MM.1S (cell line): ENCODE results near the gene LONRF2.

Experiments
- DNase-seq: peaks from one replicate; pipeline ENCODE4 v3.0.0-alpha.2; 2015
- H2AFZ ChIP-seq: fragments of 300-600 bp; sonication (generic); 2 replicates; pipeline ENCODE4 v1.6.0; 2016; ENCODE audit warnings: antibody characterized with exemption, low read length
- H3F3A ChIP-seq: fragments of 300-600 bp; sonication (generic); 2 replicates; pipeline ENCODE4 v1.6.1; 2016; ENCODE audit warnings: mild to moderate bottlenecking, antibody characterized with exemption, low read length, moderate library complexity, mixed read lengths; ENCODE audit not compliant: insufficient read depth
- H3K27ac ChIP-seq: fragments of 300-600 bp; sonication (generic); 2 replicates; pipeline ENCODE4 v1.5.1; 2016; ENCODE audit warnings: mild to moderate bottlenecking, low read length
- H3K27me3 ChIP-seq: fragments of 300-600 bp; sonication (generic); replicated peaks from 2 replicates; pipeline ENCODE4 v1.6.0; 2016; ENCODE audit warnings: low read length; ENCODE audit not compliant: insufficient read depth
- H3K36me3 ChIP-seq: fragments of 300-600 bp; sonication (generic); replicated peaks from 2 replicates; pipeline ENCODE4 v1.6.1; 2016; ENCODE audit warnings: mild to moderate bottlenecking, low read length, mixed read lengths; ENCODE audit not compliant: insufficient read depth
- H3K4me1 ChIP-seq: fragments of 300-600 bp; sonication (generic); 2 replicates; pipeline ENCODE4 v1.6.1; 2016; ENCODE audit warnings: low read length, mixed read lengths
- H3K4me2 ChIP-seq: fragments of 300-600 bp; sonication (generic); 2 replicates; pipeline ENCODE4 v1.6.0; 2016; ENCODE audit warnings: low read depth, low read length
- H3K4me3 ChIP-seq: fragments of 300-600 bp; sonication (generic); 2 replicates; pipeline ENCODE4 v1.5.1; 2016; ENCODE audit warnings: low read length, mixed read lengths
- H3K79me2 ChIP-seq: fragments of 300-600 bp; sonication (generic); 2 replicates; pipeline ENCODE4 v1.6.1; 2016; ENCODE audit warnings: mixed run types, low read length, mixed read lengths
- H3K9ac ChIP-seq: fragments of 300-600 bp; sonication (generic); 2 replicates; pipeline ENCODE4 v1.6.1; 2016; ENCODE audit warnings: low read length, mixed read lengths
- H3K9me2 ChIP-seq: fragments of 300-600 bp; sonication (generic); replicated peaks from 2 replicates; pipeline ENCODE4 v1.6.1; 2016; ENCODE audit warnings: mild to moderate bottlenecking, low read length, mixed read lengths; ENCODE audit not compliant: insufficient read depth
- H3K9me3 ChIP-seq: fragments of 300-600 bp; sonication (generic); replicated peaks from 2 replicates; pipeline ENCODE4 v1.6.1; 2016; ENCODE audit warnings: mild to moderate bottlenecking, low read length, mixed read lengths; ENCODE audit not compliant: insufficient read depth
- H4K20me1 ChIP-seq: fragments of 300-600 bp; sonication (generic); 2 replicates; pipeline ENCODE4 v1.6.1; 2016; ENCODE audit warnings: mild to moderate bottlenecking, low read length, moderate library complexity, mixed read lengths; ENCODE audit not compliant: insufficient read depth
- CTCF ChIP-seq: fragments of 300-600 bp; sonication (generic); IDR thresholded peaks from 2 replicates; pipeline ENCODE4 v1.5.1; 2016; ENCODE audit warnings: antibody characterized with exemption, low read length, mixed read lengths
- EZH2 ChIP-seq: fragments of 300-600 bp; sonication (generic); optimal IDR thresholded peaks from 2 replicates; pipeline ENCODE3; 2017; ENCODE audit warnings: low read depth, mild to moderate bottlenecking, antibody characterized with exemption, low read length, mixed read lengths
- EZH2phosphoT487 ChIP-seq: fragments of 300-600 bp; sonication (generic); IDR thresholded peaks from 2 replicates; pipeline ENCODE4 v1.6.1; 2018; ENCODE audit warnings: antibody characterized with exemption, low read length

The LONRF2 gene

DNA sequence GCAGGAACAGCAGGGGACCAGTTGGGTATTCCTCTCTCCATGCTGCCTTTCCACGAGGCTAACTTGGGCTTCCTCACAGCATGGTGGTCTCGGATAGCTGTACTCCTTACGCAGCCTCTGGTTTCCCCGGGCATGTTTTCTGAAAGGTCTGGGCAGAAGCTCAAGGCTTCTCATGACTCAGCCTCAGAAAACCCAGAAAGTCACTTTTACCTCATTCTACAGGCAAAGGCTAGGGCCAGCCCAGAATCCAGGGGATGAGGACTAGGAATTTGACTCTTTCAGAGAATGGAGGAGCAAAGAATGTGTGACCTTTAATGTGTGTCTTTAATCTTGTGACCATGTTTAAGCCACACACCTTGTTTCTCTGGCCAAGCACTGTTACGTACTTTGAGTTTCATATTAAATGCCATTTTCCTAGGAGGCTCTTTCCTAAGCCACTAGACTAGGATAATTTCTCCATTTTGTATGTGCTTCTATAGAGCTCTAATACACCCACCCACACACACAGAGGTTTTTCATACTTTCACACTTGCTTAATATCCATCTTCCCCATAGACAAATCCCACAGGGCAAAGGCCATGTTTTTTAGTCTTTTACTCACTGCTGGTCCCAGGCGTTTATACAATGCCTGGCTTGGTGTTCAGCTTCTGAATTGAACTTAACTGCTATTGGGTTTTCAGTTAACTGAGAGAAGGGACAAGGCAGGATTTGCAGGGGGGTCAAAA lies 77.3 kb downstream of the LONRF2 start:
- H3K4me2 ChIP-seq = no peak overlapping the region

DNA sequence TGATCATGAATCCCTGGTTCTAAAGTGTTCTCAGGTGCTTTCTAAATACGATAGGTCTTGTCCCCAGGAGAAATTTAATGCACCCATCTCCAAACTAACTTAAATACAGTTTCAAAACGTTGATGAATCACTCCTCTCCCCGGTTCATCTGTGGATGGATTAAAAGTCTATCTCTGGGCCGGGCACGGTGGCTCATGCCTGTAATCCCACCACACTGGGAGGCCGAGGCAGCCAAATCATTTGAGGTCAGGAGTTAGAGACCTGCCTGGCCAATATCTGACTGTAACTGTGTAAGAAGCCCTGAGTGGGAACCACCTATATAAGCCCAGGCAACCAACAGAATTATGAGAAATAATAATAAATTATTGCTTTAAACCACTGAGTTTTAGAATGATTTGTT lies 78.7 kb downstream of the LONRF2 start:
- TF ChIP-seq EZH2 (no peak), EZH2phosphoT487 (no peak), CTCF (no peak)
- H3K9ac ChIP-seq = no peak overlapping the region
- no peak for DNase-seq
- no peaks in the 10 kb centered on the region for H3K79me2 ChIP-seq
- no peaks in the 10 kb centered on the region for H3F3A ChIP-seq
- H3K27ac ChIP-seq = no peak overlapping the region
- peaks cover 5% of the 10 kb centered on the region; the same call in 1 of the 2 replicates for H3K4me1 ChIP-seq
- no peak overlapping the region for H3K4me2 ChIP-seq
- no peaks in the 10 kb centered on the region for H3K27me3 ChIP-seq
- no peaks in the 10 kb centered on the region for H3K36me3 ChIP-seq
- no peak overlapping the region for H3K4me3 ChIP-seq
- no peaks in the 10 kb centered on the region for H4K20me1 ChIP-seq
- no peaks in the 10 kb centered on the region for H3K9me3 ChIP-seq
- no peaks in the 10 kb centered on the region for H3K9me2 ChIP-seq
- no peak overlapping the region for H2AFZ ChIP-seq

More for the DNA sequence above, 77.3 kb downstream of the LONRF2 start:
- no peak for DNase-seq
- Histone ChIP-seq H4K20me1 (no peaks in the 10 kb centered on the region), H3K79me2 (no peaks in the 10 kb centered on the region), H3K9ac (no peak overlapping the region), H3K4me1 (peaks cover 5% of the 10 kb centered on the region; the same call in 1 of the 2 replicates), H3K9me2 (no peaks in the 10 kb centered on the region), H3K27me3 (no peaks in the 10 kb centered on the region), H3K27ac (no peak overlapping the region), H3K36me3 (no peaks in the 10 kb centered on the region), H3K9me3 (no peaks in the 10 kb centered on the region), H3F3A (no peaks in the 10 kb centered on the region), H3K4me3 (no peak overlapping the region), H2AFZ (no peak overlapping the region)
- TF ChIP-seq CTCF = no peak
- TF ChIP-seq EZH2phosphoT487 = no peak
- TF ChIP-seq EZH2 = no peak

DNA sequence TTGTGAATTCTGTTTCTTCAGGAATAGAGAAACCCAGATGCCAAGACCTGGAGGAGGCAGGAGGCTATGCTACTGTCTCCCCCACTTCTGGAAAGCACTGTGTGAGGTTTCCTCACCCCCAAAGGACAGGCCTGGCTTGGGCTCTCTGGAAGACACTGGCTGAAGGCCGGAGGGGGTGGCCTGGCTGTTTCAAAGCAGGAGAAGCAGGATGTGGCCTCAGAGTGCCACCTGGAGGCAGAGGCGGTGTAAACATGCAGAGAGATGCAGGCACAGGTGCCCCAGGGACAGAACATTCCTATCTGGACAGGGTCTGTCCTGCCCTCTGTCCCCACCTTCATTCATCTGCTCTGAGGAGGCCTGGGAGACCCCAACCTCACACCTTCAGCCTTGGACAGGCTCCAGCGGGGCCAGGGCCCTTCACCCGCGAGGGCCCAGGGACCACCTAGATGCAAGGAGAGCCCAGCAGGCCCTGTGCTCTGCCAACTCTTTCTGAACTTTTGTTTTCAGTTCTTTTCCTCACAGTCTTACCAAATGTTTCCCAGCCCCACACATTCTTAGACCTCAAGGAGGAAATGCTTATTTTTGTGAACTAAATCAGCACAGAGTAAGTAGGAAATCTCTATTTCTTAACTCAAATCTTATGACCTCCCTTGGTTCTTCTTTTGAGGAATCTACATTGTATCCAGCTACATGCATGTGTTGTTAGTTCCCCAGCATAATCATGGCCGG lies 79.2 kb downstream of the LONRF2 start:
- no peak overlapping the region for H2AFZ ChIP-seq
- TF ChIP-seq CTCF = peak; percentile 75
- TF ChIP-seq EZH2 = no peak

More for the DNA sequence above, 79.2 kb downstream of the LONRF2 start:
- Histone ChIP-seq H3K9me3 (no peaks in the 10 kb centered on the region), H3F3A (no peaks in the 10 kb centered on the region), H3K27ac (no peak overlapping the region), H4K20me1 (no peaks in the 10 kb centered on the region), H3K36me3 (no peaks in the 10 kb centered on the region), H3K4me2 (no peak overlapping the region), H3K9me2 (no peaks in the 10 kb centered on the region), H3K27me3 (no peaks in the 10 kb centered on the region), H3K79me2 (no peaks in the 10 kb centered on the region), H3K9ac (no peak overlapping the region), H3K4me3 (no peak overlapping the region), H3K4me1 (peaks cover 5% of the 10 kb centered on the region; the same call in 1 of the 2 replicates)
- peak; percentile 43 for DNase-seq
